B cell (primary cell): ENCODE measurements around the gene DISP2. TPM values are rescaled to one million over a fixed set of nuclear protein-coding genes. Genes with fewer than 3 reads are reported as not detected.
A peak's percentile ranks its signal among the peaks of the same experiment; 100 is the strongest.

Source experiments
- ATAC-seq: fragments of 200-7000 bp; cut with Tn5 transposase; one replicate; pipeline ENCODE4 v1.10.0; 2021; ENCODE audit warnings: low read depth, mild to moderate bottlenecking, moderate number of reproducible peaks, moderate library complexity
- CTCF ChIA-PET: fragments of 350-600 bp; sonication (Branson Sonifier 250); formaldehyde crosslinking; loops from one replicate; lab custom pipeline; 2021; ENCODE audit warnings: antibody characterized with exemption, inconsistent platforms; lab: Charles Lee
- POLR2A ChIA-PET: fragments of 350-600 bp; sonication (Branson Sonifier 250); formaldehyde crosslinking; loops from one replicate; lab custom pipeline; 2021; ENCODE audit warnings: antibody characterized with exemption; lab: Charles Lee
- DNase-seq: peaks from one replicate; pipeline ENCODE4 v3.0.0; 2013
- H2AFZ ChIP-seq: 2 replicates; pipeline ENCODE4 v1.6.1; 2012; ENCODE audit warnings: mild to moderate bottlenecking, low read depth, low read length; ENCODE audit not compliant: insufficient read depth, poor library complexity, severe bottlenecking
- H3K27ac ChIP-seq, 2 donors: 1 replicate in 1 of 2; 2 replicates in 1 of 2; pipeline ENCODE4 v1.5.1; 2012 to 2013; ENCODE audit warnings: low read length in 2 of 2, mild to moderate bottlenecking in 2 of 2, moderate library complexity in 1 of 2
- H3K27me3 ChIP-seq, 4 experiments: fragments of 200-600 bp in 1 of 4; sonication (generic) in 1 of 4; replicated peaks in 1 of 4; 1 replicate in 2 of 4; 2 replicates in 2 of 4; pipeline versions ENCODE4 v1.6.1 to v1.7.0; 2013 to 2016; ENCODE audit warnings: low read length in 3 of 4, mild to moderate bottlenecking in 2 of 4, mixed read lengths in 1 of 4, moderate library complexity in 1 of 4; ENCODE audit not compliant: insufficient read depth in 4 of 4, control insufficient read depth in 3 of 4; ENCODE audit errors: control extremely low read depth in 1 of 4
- H3K36me3 ChIP-seq, 2 experiments: replicated peaks in 1 of 2; 1 replicate in 1 of 2; 2 replicates in 1 of 2; pipeline versions ENCODE4 v1.6.1 to v1.7.1; 2013; ENCODE audit warnings: low read length in 1 of 2; ENCODE audit not compliant: insufficient read depth in 2 of 2, control insufficient read depth in 1 of 2; ENCODE audit errors: control extremely low read depth in 1 of 2, extremely low read depth in 1 of 2
- H3K4me1 ChIP-seq, 2 donors: fragments of 200-600 bp in 1 of 2; sonication (generic) in 1 of 2; 1 replicate in 1 of 2; 2 replicates in 1 of 2; pipeline versions ENCODE4 v1.5.1 to v1.6.1; 2013 to 2017; ENCODE audit warnings: low read length in 2 of 2; ENCODE audit not compliant: control insufficient read depth in 2 of 2, insufficient read depth in 2 of 2
- H3K4me2 ChIP-seq: replicated peaks from 2 replicates; pipeline ENCODE3; 2012; ENCODE audit warnings: mild to moderate bottlenecking, low read depth, low read length; ENCODE audit not compliant: poor library complexity, severe bottlenecking
- H3K4me3 ChIP-seq, 5 experiments: fragments of 200-600 bp in 1 of 5; sonication (generic) in 1 of 5; 1 replicate in 3 of 5; 2 replicates in 2 of 5; pipeline versions ENCODE4 v1.5.1 to v1.7.0; 2011 to 2016; ENCODE audit warnings: low read length in 4 of 5, mild to moderate bottlenecking in 4 of 5, low read depth in 2 of 5, control low read depth in 1 of 5, moderate library complexity in 1 of 5; ENCODE audit not compliant: insufficient read depth in 1 of 5; ENCODE audit errors: control extremely low read depth in 1 of 5, extremely low read depth in 1 of 5
- H3K79me2 ChIP-seq: fragments of 200-600 bp; sonication (generic); one replicate; pipeline ENCODE4 v1.6.0; 2016; ENCODE audit warnings: low read length; ENCODE audit not compliant: control insufficient read depth, insufficient read depth
- H3K9ac ChIP-seq: fragments of 200-600 bp; sonication (generic); 2 replicates; pipeline ENCODE4 v1.6.1; 2017; ENCODE audit warnings: mild to moderate bottlenecking, low read length, moderate library complexity
- H3K9me3 ChIP-seq, 3 donors: one replicate each; pipeline versions ENCODE4 v1.6.1 to v1.7.1; 2013; ENCODE audit warnings: low read length in 2 of 3; ENCODE audit not compliant: control insufficient read depth in 2 of 3, insufficient read depth in 1 of 3; ENCODE audit errors: control extremely low read depth in 1 of 3
- H4K20me1 ChIP-seq: 2 replicates; pipeline ENCODE4 v1.6.0; 2012; ENCODE audit warnings: mild to moderate bottlenecking, low read length; ENCODE audit not compliant: insufficient read depth, control insufficient read depth, poor library complexity, severe bottlenecking
- H3K27ac Mint-ChIP-seq: one replicate; pipeline ENCODE4 v1.8.0; 2021; ENCODE audit warnings: mixed read lengths
- H3K27me3 Mint-ChIP-seq: one replicate; pipeline ENCODE4 v1.8.0; 2021; ENCODE audit warnings: mixed read lengths
- H3K4me1 Mint-ChIP-seq: one replicate; pipeline ENCODE4 v1.8.0; 2021; ENCODE audit warnings: mixed read lengths
- H3K4me3 Mint-ChIP-seq: one replicate; pipeline ENCODE4 v1.8.0; 2021; ENCODE audit warnings: mixed read lengths
- H3K9me3 Mint-ChIP-seq: one replicate; pipeline ENCODE4 v1.8.0; 2022; ENCODE audit warnings: mixed read lengths; ENCODE audit not compliant: insufficient read depth
- EZH2 ChIP-seq: IDR thresholded peaks from 2 replicates; pipeline ENCODE4 v1.6.1; 2012; ENCODE audit warnings: borderline replicate concordance, low read depth, mild to moderate bottlenecking, moderate library complexity, low read length; ENCODE audit not compliant: insufficient read depth, poor library complexity, severe bottlenecking
- WGBS: methylation state at CpG from one replicate; pipeline ENCODE4 v1.1.5; 2013; ENCODE audit warnings: missing lambda C conversion rate; ENCODE audit not compliant: insufficient coverage; 5-methylcytosine and 5-hydroxymethylcytosine counted together
- intact Hi-C: fragments of 100-400 bp; cut with micrococcal nuclease; formaldehyde crosslinking; loops from one replicate; pipeline ENCODE4 v1.10.0; 2022
- polyA plus RNA-seq: library from polyadenylated mRNA; depleted of rRNA; stranded (reverse); fragments of >200 nt; gene quantifications from 2 replicates; pipeline ENCODE4 v1.2.3, GENCODE V29; 2012
- total RNA-seq, 2 donors: library from RNA; stranded (reverse); fragments of 120-200 nt in 1 of 2; gene quantifications; 1 replicate in 1 of 2; 2 replicates in 1 of 2; pipeline versions ENCODE4 v1.2.3 to v1.2.4, GENCODE V29; 2013 to 2022
- TF ChIP-seq, protein P1 (sequence below): fragments of 200-600 bp; IDR thresholded peaks from one replicate; pipeline ENCODE4 v1.8.0; 2022; ENCODE audit warnings: antibody characterized with exemption, mild to moderate bottlenecking

Gene DISP2
- total and polyA plus RNA-seq, 2 donors (not counting 1 experiment from before 2014, with no cell fraction given), result 0.13 to 0.71 TPM

DNA sequence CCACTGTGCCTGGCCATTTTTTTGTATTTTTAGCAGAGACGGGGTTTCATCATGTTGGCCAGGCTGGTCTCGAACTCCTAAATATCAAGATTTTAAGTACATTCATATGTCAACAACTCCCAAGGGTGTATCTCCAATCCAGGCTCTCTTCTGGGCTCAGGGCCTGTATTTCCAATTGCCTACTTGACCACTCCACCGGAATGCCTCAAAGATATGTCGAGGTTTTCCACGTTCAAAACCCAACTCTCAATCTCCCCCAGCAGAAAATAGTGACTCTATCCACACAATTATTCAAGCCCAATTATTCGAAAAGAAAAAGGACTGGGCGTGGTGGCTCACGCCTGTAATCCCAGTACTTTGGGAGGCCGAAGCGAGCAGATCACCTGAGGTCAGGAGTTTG is 22.6 kb downstream of the DISP2 start:
- no peak overlapping the region for H3K27ac ChIP-seq
- no peak overlapping the region for H3K4me2 ChIP-seq
- H3K4me3 ChIP-seq, result no peak overlapping the region
- Mint-ChIP-seq H3K4me3 (no peak overlapping the region), H3K9me3 (no peaks in the 10 kb centered on the region), H3K27me3 (no peaks in the 10 kb centered on the region), H3K27ac (no peak overlapping the region), H3K4me1 (peaks cover 12% of the 10 kb centered on the region)
- H4K20me1 ChIP-seq, result no peaks in the 10 kb centered on the region
- H3K27me3 ChIP-seq, result no peaks in the 10 kb centered on the region
- TF ChIP-seq EZH2, result no peak
- TF ChIP-seq, protein P1, sequence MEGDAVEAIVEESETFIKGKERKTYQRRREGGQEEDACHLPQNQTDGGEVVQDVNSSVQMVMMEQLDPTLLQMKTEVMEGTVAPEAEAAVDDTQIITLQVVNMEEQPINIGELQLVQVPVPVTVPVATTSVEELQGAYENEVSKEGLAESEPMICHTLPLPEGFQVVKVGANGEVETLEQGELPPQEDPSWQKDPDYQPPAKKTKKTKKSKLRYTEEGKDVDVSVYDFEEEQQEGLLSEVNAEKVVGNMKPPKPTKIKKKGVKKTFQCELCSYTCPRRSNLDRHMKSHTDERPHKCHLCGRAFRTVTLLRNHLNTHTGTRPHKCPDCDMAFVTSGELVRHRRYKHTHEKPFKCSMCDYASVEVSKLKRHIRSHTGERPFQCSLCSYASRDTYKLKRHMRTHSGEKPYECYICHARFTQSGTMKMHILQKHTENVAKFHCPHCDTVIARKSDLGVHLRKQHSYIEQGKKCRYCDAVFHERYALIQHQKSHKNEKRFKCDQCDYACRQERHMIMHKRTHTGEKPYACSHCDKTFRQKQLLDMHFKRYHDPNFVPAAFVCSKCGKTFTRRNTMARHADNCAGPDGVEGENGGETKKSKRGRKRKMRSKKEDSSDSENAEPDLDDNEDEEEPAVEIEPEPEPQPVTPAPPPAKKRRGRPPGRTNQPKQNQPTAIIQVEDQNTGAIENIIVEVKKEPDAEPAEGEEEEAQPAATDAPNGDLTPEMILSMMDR, result no peak
- ATAC-seq (no peak), DNase-seq (no peak)
- peaks cover 11% of the 10 kb centered on the region for H3K79me2 ChIP-seq
- no peaks in the 10 kb centered on the region for H3K9me3 ChIP-seq
- H3K4me1 ChIP-seq, result peaks cover 6 to 13% of the 10 kb centered on the region in 2 donors
- WGBS, result 100% methylated on average over 8 of the region's 10 CpGs
- intact Hi-C loops, result loop anchor here (5.0 kb wide), 1 partner anchor 902 kb away; no protein-coding TSS in a partner anchor
- CTCF ChIA-PET, result no interaction called here
- POLR2A ChIA-PET, result no interaction called here
- H2AFZ ChIP-seq, result no peak overlapping the region
- no peak overlapping the region for H3K9ac ChIP-seq
- H3K36me3 ChIP-seq, result no peaks in the 10 kb centered on the region

DNA sequence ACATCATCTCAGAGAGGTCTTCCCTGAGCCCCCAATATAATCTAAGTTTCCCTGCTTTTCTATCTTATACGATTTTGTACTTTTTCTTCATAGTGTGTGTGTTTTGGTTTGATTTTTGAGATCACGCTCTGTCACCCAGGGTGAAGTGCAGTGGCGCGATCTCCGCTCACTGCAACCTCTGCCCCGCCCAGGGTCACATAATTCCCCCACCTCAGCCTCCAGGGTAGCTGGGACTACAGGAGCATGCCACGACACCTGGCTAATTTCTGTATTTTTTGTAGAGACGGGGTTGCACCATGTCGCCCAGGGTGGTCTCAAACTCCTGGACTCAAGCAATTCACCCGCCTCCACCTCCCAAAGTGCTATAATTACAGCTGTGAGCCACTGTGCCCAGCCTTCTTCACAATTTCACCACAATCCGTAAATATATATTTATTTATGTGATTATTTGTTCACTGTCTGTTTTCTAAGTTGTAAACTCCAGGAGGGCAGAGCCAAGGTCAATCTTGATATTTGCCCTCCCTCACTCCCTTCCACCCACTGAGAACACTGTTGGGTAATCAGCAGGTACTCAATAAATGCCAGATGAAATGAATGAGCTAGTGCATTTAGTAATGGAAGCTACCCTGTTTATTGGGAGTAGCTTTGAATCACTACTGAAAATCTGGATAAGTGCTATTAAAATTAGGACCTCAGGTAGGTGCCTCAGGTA is 24.0 kb downstream of the DISP2 start:
- peak overlapping the region; percentile 98 for H3K4me3 Mint-ChIP-seq
- no peak for DNase-seq
- H3K9me3 Mint-ChIP-seq, result no peaks in the 10 kb centered on the region
- ChIA-PET POLR2A (interaction anchor here (1.1 kb wide), 2 partner anchors 16 to 24 kb away, joined by 3 to 8 read pairs; partner anchors contain the start of gene IVD), CTCF (interaction anchor here (1.0 to 2.1 kb wide), 9 partner anchors 10 to 125 kb away, joined by 3 to 6 read pairs (median 3); partner anchors contain the start of gene INAFM2)
- Histone ChIP-seq H3K4me2 (peak overlapping the region; percentile 94), H2AFZ (peak overlapping the region; percentile 96), H3K36me3 (peaks cover 1 to 6% of the 10 kb centered on the region in 2 experiments), H3K27me3 (no peaks in the 10 kb centered on the region), H4K20me1 (no peaks in the 10 kb centered on the region), H3K4me1 (peaks cover 6 to 13% of the 10 kb centered on the region in 2 donors), H3K9me3 (no peaks in the 10 kb centered on the region), H3K4me3 (no peak overlapping the region), H3K27ac (no peak overlapping the region), H3K9ac (no peak overlapping the region), H3K79me2 (peaks cover 11% of the 10 kb centered on the region)
- 90% methylated on average over 7 of the region's 11 CpGs for WGBS
- intact Hi-C loops, result loop anchor here (1.0 to 5.0 kb wide), 6 partner anchors 14 to 900 kb away; partner anchors contain the start of genes BAHD1, DISP2, INAFM2 and IVD
- H3K27ac Mint-ChIP-seq, result no peak overlapping the region
- no peaks in the 10 kb centered on the region for H3K27me3 Mint-ChIP-seq
- peaks cover 12% of the 10 kb centered on the region for H3K4me1 Mint-ChIP-seq
- ATAC-seq, result no peak
- TF ChIP-seq, protein P1, result no peak
- no peak for TF ChIP-seq EZH2
